Activated naive CD4-positive, alpha-beta T cell treated with anti-CD3 and anti-CD28 coated beads, Interleukin-2, amount 50 U/mL, for 16 hours (primary cell): ENCODE measurements around the gene CCL7.
"Not testable (repeated sequence)": the region's sequence is repeated elsewhere in the genome, so short reads cannot be mapped to it uniquely, and the experiment has no call there.

Experiments
- DNase-seq: peaks from one replicate; pipeline ENCODE4 v3.0.0-alpha.2; 2020

The CCL7 gene

GRCh38 chr17:34269969-34270368 lies at the start of gene CCL7:
Gene CCL7 (plus strand): TSS chr17:34270221. CDS start chr17:34270291, 70 bp downstream.
- no peak for DNase-seq

- DNase-seq: no peak
Observed at GRCh38 chr17:34220752-34221395, 49.1 kb upstream of the CCL7 start.

GRCh38 chr17:34221411-34221810 lies 48.6 kb upstream of the CCL7 start:
- no peak for DNase-seq

- no peak for DNase-seq
Observed at GRCh38 chr17:34222722-34223497, 47.1 kb upstream of the CCL7 start.

- DNase-seq: no peak
Observed at GRCh38 chr17:34225046-34225445, 45.0 kb upstream of the CCL7 start.

GRCh38 chr17:34226011-34226743 lies 43.8 kb upstream of the CCL7 start:
- no peak for DNase-seq

GRCh38 chr17:34226744-34227034 lies 43.3 kb upstream of the CCL7 start:
- no peak for DNase-seq

- DNase-seq: not testable (repeated sequence)
Observed at GRCh38 chr17:34227293-34227692, 42.7 kb upstream of the CCL7 start.

GRCh38 chr17:34227707-34228106 lies 42.3 kb upstream of the CCL7 start:
- no peak for DNase-seq

GRCh38 chr17:34228781-34229180 lies 41.2 kb upstream of the CCL7 start:
- DNase-seq: no peak

GRCh38 chr17:34230342-34230741 lies 39.7 kb upstream of the CCL7 start:
- no peak for DNase-seq

- DNase-seq: no peak
Observed at GRCh38 chr17:34234616-34235015, 35.4 kb upstream of the CCL7 start.

GRCh38 chr17:34235389-34236028 lies 34.5 kb upstream of the CCL7 start:
- no peak for DNase-seq

- no peak for DNase-seq
Observed at GRCh38 chr17:34236281-34236892, 33.6 kb upstream of the CCL7 start.

GRCh38 chr17:34237458-34237857 lies 32.6 kb upstream of the CCL7 start:
- DNase-seq: no peak

- DNase-seq: no peak
Observed at GRCh38 chr17:34241062-34241461, 29.0 kb upstream of the CCL7 start.

- no peak for DNase-seq
Observed at GRCh38 chr17:34242587-34243363, 27.2 kb upstream of the CCL7 start.

GRCh38 chr17:34243364-34244320 lies 26.4 kb upstream of the CCL7 start:
- DNase-seq: no peak

- no peak for DNase-seq
Observed at GRCh38 chr17:34245351-34245905, 24.6 kb upstream of the CCL7 start.

GRCh38 chr17:34246446-34246845 lies 23.6 kb upstream of the CCL7 start:
- no peak for DNase-seq

- DNase-seq: no peak
Observed at GRCh38 chr17:34246881-34247280, 23.1 kb upstream of the CCL7 start.
